GM21529 (cell line): ENCODE results near the gene DNER.
"Not testable (repeated sequence)": the region's sequence is repeated elsewhere in the genome, so short reads cannot be mapped to it uniquely, and the experiment has no call there.

Experiments
- ATAC-seq: cut with Tn5 transposase; IDR thresholded peaks from one replicate; pipeline ENCODE4 v1.9.1; 2021; ENCODE audit not compliant: unreplicated experiment

Gene DNER

GRCh38 chr2:229714080-229714735 lies at the start of gene DNER:
Gene DNER (minus strand): TSS chr2:229714555. CDS start chr2:229714423, 132 bp downstream.
- peak; percentile 82 for ATAC-seq

GRCh38 chr2:229761663-229762062 lies 47.3 kb upstream of the DNER start:
- ATAC-seq: no peak

GRCh38 chr2:229757462-229757861 lies 43.1 kb upstream of the DNER start:
- ATAC-seq: not testable (repeated sequence)

- ATAC-seq: no peak
These were observed 38.8 kb upstream of the DNER start for GRCh38 chr2:229752970-229753729.

- no peak for ATAC-seq
These were observed 35.4 kb upstream of the DNER start for GRCh38 chr2:229749779-229750178.

GRCh38 chr2:229748950-229749349 lies 34.6 kb upstream of the DNER start:
- ATAC-seq: no peak

- not testable (repeated sequence) for ATAC-seq
These were observed 28.3 kb upstream of the DNER start for GRCh38 chr2:229742691-229743090.

GRCh38 chr2:229740279-229740678 lies 25.9 kb upstream of the DNER start:
- no peak for ATAC-seq

- ATAC-seq: no peak
These were observed 23.8 kb upstream of the DNER start for GRCh38 chr2:229738024-229738625.

- ATAC-seq: no peak
These were observed 20.1 kb upstream of the DNER start for GRCh38 chr2:229734410-229734809.

GRCh38 chr2:229733611-229734245 lies 19.4 kb upstream of the DNER start:
- no peak for ATAC-seq

- no peak for ATAC-seq
These were observed 18.5 kb upstream of the DNER start for GRCh38 chr2:229732897-229733296.

GRCh38 chr2:229731916-229732315 lies 17.6 kb upstream of the DNER start:
- ATAC-seq: no peak

GRCh38 chr2:229731363-229731762 lies 17.0 kb upstream of the DNER start:
- ATAC-seq: no peak

GRCh38 chr2:229728370-229728769 lies 14.0 kb upstream of the DNER start:
- no peak for ATAC-seq

GRCh38 chr2:229726643-229727042 lies 12.3 kb upstream of the DNER start:
- ATAC-seq: no peak

- ATAC-seq: no peak
These were observed 11.6 kb upstream of the DNER start for GRCh38 chr2:229725716-229726574.

- not testable (repeated sequence) for ATAC-seq
These were observed 8.8 kb upstream of the DNER start for GRCh38 chr2:229723192-229723591.

- no peak for ATAC-seq
These were observed 5.7 kb upstream of the DNER start for GRCh38 chr2:229719926-229720647.

GRCh38 chr2:229718057-229718456 lies 3.7 kb upstream of the DNER start:
- no peak for ATAC-seq
